C4-2B (cell line): Measurements from ENCODE around the gene PIAS2.

ENCODE experiments used
- ZFX ChIP-seq: fragments of 450-650 bp; IDR thresholded peaks from 2 replicates; pipeline ENCODE4 v1.6.1; 2017
- TF ChIP-seq, protein P1 (sequence below): fragments of 450-650 bp; conservative IDR thresholded peaks from 2 replicates; pipeline ENCODE4 v1.5.1; 2017; ENCODE audit warnings: mild to moderate bottlenecking

GRCh38 chr18:46859855-46860254, 57.5 kb downstream of the PIAS2 start:
- TF ChIP-seq, protein P1, sequence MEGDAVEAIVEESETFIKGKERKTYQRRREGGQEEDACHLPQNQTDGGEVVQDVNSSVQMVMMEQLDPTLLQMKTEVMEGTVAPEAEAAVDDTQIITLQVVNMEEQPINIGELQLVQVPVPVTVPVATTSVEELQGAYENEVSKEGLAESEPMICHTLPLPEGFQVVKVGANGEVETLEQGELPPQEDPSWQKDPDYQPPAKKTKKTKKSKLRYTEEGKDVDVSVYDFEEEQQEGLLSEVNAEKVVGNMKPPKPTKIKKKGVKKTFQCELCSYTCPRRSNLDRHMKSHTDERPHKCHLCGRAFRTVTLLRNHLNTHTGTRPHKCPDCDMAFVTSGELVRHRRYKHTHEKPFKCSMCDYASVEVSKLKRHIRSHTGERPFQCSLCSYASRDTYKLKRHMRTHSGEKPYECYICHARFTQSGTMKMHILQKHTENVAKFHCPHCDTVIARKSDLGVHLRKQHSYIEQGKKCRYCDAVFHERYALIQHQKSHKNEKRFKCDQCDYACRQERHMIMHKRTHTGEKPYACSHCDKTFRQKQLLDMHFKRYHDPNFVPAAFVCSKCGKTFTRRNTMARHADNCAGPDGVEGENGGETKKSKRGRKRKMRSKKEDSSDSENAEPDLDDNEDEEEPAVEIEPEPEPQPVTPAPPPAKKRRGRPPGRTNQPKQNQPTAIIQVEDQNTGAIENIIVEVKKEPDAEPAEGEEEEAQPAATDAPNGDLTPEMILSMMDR, result no peak
- no peak for TF ChIP-seq ZFX
